ENCODE measurements around the gene AVPR2. TPM values are rescaled to one million over a fixed set of nuclear protein-coding genes. Genes with fewer than 3 reads are reported as not detected.

Gene AVPR2
- total RNA-seq, 1 experiment from 2014 or later, result not detected

- no peak overlapping the region for H3K4me3 Mint-ChIP-seq (ENCODE audit: unreplicated experiment)
- Histone ChIP-seq H3K27me3 (replicated peaks; ENCODE audit: control insufficient read depth, insufficient read depth, low read length) (no peaks in the 10 kb centered on the region), H3K9me3 (no peaks in the 10 kb centered on the region), H3K36me3 (ENCODE audit: control insufficient read depth, insufficient read depth, low read length) (no peaks in the 10 kb centered on the region), H3K4me1 (no peaks in the 10 kb centered on the region), H3K4me3 (ENCODE audit: low read depth, low read length) (no peak overlapping the region)
- no peaks in the 10 kb centered on the region for H3K4me1 Mint-ChIP-seq (ENCODE audit: low read depth, unreplicated experiment)
- no peaks in the 10 kb centered on the region for H3K36me3 Mint-ChIP-seq (ENCODE audit: insufficient read depth, unreplicated experiment)
- no peak overlapping the region for H3K27ac Mint-ChIP-seq (ENCODE audit: unreplicated experiment)
- H3K27me3 Mint-ChIP-seq (ENCODE audit: insufficient read depth, unreplicated experiment), result no peaks in the 10 kb centered on the region
- ChIA-PET POLR2A (no interaction called here), CTCF (no interaction called here)
- no TSS peak for BruUV-seq (replicated peaks)
- no peaks in the 10 kb centered on the region for H3K9me3 Mint-ChIP-seq (ENCODE audit: unreplicated experiment)
- DNase-seq, result no peak
- TF ChIP-seq CTCF (IDR thresholded peaks at IDR 0.05; ENCODE audit: insufficient read depth in 1 of 2, low read depth in 1 of 2, low read length in 1 of 2, severe bottlenecking in 1 of 2, unreplicated experiment in 1 of 2), result no peak
- intact Hi-C loops (cut with micrococcal nuclease; ENCODE audit: unreplicated experiment), result no loop called here
Measured at GRCh38 chrX:153917869-153918268, 13.4 kb downstream of the AVPR2 start.

- no peaks in the 10 kb centered on the region for H3K36me3 ChIP-seq (ENCODE audit: control insufficient read depth, insufficient read depth, low read length)
- Mint-ChIP-seq H3K4me1 (ENCODE audit: low read depth, unreplicated experiment) (no peaks in the 10 kb centered on the region), H3K4me3 (ENCODE audit: unreplicated experiment) (no peak overlapping the region), H3K27me3 (ENCODE audit: insufficient read depth, unreplicated experiment) (no peaks in the 10 kb centered on the region), H3K27ac (ENCODE audit: unreplicated experiment) (no peak overlapping the region), H3K9me3 (ENCODE audit: unreplicated experiment) (no peaks in the 10 kb centered on the region), H3K36me3 (ENCODE audit: insufficient read depth, unreplicated experiment) (no peaks in the 10 kb centered on the region)
- no peaks in the 10 kb centered on the region for H3K9me3 ChIP-seq
- intact Hi-C loops (cut with micrococcal nuclease; ENCODE audit: unreplicated experiment), result no loop called here
- ChIA-PET POLR2A (no interaction called here), CTCF (no interaction called here)
- no peaks in the 10 kb centered on the region for H3K4me1 ChIP-seq
- no peak for DNase-seq
- BruUV-seq (replicated peaks), result no TSS peak
- no peaks in the 10 kb centered on the region for H3K27me3 ChIP-seq (replicated peaks; ENCODE audit: control insufficient read depth, insufficient read depth, low read length)
- no peak overlapping the region for H3K4me3 ChIP-seq (ENCODE audit: low read depth, low read length)
- TF ChIP-seq CTCF (IDR thresholded peaks at IDR 0.05; ENCODE audit: insufficient read depth in 1 of 2, low read depth in 1 of 2, low read length in 1 of 2, severe bottlenecking in 1 of 2, unreplicated experiment in 1 of 2), result no peak
Measured at GRCh38 chrX:153919281-153919680, 14.8 kb downstream of the AVPR2 start.

GRCh38 chrX:153920546-153920945, 16.1 kb downstream of the AVPR2 start:
- no TSS peak for BruUV-seq (replicated peaks)
- no peaks in the 10 kb centered on the region for H3K36me3 ChIP-seq (ENCODE audit: control insufficient read depth, insufficient read depth, low read length)
- H3K9me3 ChIP-seq, result no peaks in the 10 kb centered on the region
- DNase-seq, result no peak
- ChIA-PET CTCF (no interaction called here), POLR2A (no interaction called here)
- no peaks in the 10 kb centered on the region for H3K4me1 Mint-ChIP-seq (ENCODE audit: low read depth, unreplicated experiment)
- no peaks in the 10 kb centered on the region for H3K27me3 Mint-ChIP-seq (ENCODE audit: insufficient read depth, unreplicated experiment)
- no peaks in the 10 kb centered on the region for H3K9me3 Mint-ChIP-seq (ENCODE audit: unreplicated experiment)
- H3K27ac Mint-ChIP-seq (ENCODE audit: unreplicated experiment), result no peak overlapping the region
- no peak overlapping the region for H3K4me3 Mint-ChIP-seq (ENCODE audit: unreplicated experiment)
- H3K4me1 ChIP-seq, result no peaks in the 10 kb centered on the region
- H3K36me3 Mint-ChIP-seq (ENCODE audit: insufficient read depth, unreplicated experiment), result peaks cover 2% of the 10 kb centered on the region
- no peak overlapping the region for H3K4me3 ChIP-seq (ENCODE audit: low read depth, low read length)
- intact Hi-C loops (cut with micrococcal nuclease; ENCODE audit: unreplicated experiment), result loop anchor here (10.0 kb wide), 1 partner anchor 126 kb away; the partner anchor contains the start of genes IDH3G and SSR4
- no peak for TF ChIP-seq CTCF (IDR thresholded peaks at IDR 0.05; ENCODE audit: insufficient read depth in 1 of 2, low read depth in 1 of 2, low read length in 1 of 2, severe bottlenecking in 1 of 2, unreplicated experiment in 1 of 2)
- no peaks in the 10 kb centered on the region for H3K27me3 ChIP-seq (replicated peaks; ENCODE audit: control insufficient read depth, insufficient read depth, low read length)

All from Caco-2 (cell line).